Rectal smooth muscle tissue (tissue), 1 donor: ENCODE data around the gene MRPS10.

ENCODE experiments used
- H3K27ac ChIP-seq: one replicate; pipeline ENCODE4 v1.7.0; 2013; ENCODE audit warnings: low read depth, low read length, inconsistent platforms
- H3K27me3 ChIP-seq: one replicate; pipeline ENCODE4 v1.7.0; 2013; ENCODE audit warnings: low read length; ENCODE audit not compliant: control insufficient read depth, insufficient read depth
- H3K36me3 ChIP-seq: one replicate; pipeline ENCODE4 v1.7.0; 2013; ENCODE audit warnings: low read length; ENCODE audit not compliant: control insufficient read depth, insufficient read depth
- H3K4me1 ChIP-seq: one replicate; pipeline ENCODE4 v1.7.0; 2013; ENCODE audit warnings: low read length; ENCODE audit not compliant: control insufficient read depth, insufficient read depth
- H3K4me3 ChIP-seq: one replicate; pipeline ENCODE4 v1.7.0; 2013; ENCODE audit warnings: low read length
- H3K9ac ChIP-seq: one replicate; pipeline ENCODE4 v1.7.0; 2013; ENCODE audit warnings: low read length

MRPS10 gene

DNA sequence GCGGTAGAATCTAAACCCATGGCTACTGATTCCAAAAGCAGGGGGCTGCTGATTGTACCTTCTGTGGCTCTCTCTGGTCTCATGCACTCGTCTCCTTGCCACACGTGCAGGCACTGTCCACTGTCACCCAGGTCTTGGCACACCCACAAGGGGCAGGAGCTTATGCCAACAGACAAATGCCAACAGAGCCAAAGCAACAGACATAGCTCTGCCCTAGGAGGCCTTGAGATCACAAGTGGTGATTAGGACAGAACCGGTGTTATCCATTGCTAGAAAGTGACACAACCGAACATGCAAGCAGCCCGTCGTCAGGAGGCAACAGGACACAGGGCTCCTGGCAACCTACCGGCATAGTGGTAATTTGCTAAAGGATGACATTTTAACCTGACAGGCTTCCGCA, 36.8 kb upstream of the MRPS10 start:
- no peak overlapping the region for H3K9ac ChIP-seq
- H3K36me3 ChIP-seq = peaks cover 7% of the 10 kb centered on the region
- peaks cover 9% of the 10 kb centered on the region for H3K4me1 ChIP-seq
- H3K27ac ChIP-seq = no peak overlapping the region
- H3K4me3 ChIP-seq = no peak overlapping the region
- H3K27me3 ChIP-seq = no peaks in the 10 kb centered on the region

DNA sequence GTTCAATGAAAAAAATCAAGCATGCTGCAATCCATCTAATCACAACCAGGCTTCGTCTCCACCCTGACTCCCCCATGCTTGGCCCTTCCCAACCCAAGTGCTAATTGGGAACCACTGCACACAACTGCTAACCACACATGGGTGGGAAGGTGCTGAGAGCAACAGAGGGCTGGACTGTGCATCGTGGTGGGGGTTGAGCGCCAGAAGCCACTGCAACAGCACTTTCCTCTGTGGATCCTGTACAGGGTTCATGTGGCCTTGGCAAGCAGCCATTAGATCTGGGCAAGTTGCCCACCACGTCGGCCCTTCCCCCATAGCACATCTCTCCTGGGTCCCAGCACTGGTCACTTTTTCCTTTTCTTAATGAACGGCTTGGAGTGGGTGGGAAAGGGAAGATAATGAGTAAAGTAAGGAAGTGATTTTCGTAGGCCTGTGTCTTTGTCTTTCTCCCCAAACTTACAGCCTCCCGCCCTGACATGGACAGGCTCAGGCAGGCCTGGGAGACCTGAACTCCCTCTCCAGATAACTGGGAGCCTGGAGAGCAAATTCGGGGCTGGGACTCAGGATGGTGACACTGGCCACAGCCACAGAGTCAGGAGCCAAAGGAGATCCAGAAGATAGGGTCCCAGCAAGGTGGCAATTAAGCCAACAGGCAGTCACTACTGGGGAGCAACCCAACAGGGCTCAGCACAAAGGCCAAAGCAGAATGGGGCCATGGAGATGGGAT, 34.4 kb upstream of the MRPS10 start:
- Histone ChIP-seq H3K27me3 (no peaks in the 10 kb centered on the region), H3K4me3 (peak overlapping the region; percentile 41), H3K9ac (no peak overlapping the region), H3K36me3 (peaks cover 7% of the 10 kb centered on the region), H3K4me1 (peaks cover 9% of the 10 kb centered on the region), H3K27ac (no peak overlapping the region)

DNA sequence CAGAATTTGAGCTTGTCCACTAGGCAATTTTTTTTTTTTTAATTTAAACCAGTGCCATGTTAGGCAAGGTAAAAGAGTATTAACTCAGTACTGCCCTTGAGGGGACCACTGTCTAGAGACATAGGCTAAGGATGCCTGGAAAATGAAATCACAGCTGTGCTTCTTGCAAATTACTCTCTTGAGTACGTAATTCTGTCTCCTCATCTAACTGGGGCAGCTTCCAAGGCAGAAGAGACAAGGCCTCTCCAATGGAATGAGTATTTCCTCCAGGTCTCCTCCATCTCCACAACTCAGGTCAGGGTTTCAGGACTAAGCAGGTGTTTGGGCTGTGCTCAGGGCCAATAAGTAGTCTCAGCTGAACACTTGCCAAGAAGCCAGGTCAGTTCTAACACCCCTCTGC, 33.8 kb upstream of the MRPS10 start:
- no peaks in the 10 kb centered on the region for H3K27me3 ChIP-seq
- no peak overlapping the region for H3K27ac ChIP-seq
- no peak overlapping the region for H3K4me3 ChIP-seq
- H3K4me1 ChIP-seq = peaks cover 9% of the 10 kb centered on the region
- H3K36me3 ChIP-seq = peaks cover 7% of the 10 kb centered on the region
- no peak overlapping the region for H3K9ac ChIP-seq

DNA sequence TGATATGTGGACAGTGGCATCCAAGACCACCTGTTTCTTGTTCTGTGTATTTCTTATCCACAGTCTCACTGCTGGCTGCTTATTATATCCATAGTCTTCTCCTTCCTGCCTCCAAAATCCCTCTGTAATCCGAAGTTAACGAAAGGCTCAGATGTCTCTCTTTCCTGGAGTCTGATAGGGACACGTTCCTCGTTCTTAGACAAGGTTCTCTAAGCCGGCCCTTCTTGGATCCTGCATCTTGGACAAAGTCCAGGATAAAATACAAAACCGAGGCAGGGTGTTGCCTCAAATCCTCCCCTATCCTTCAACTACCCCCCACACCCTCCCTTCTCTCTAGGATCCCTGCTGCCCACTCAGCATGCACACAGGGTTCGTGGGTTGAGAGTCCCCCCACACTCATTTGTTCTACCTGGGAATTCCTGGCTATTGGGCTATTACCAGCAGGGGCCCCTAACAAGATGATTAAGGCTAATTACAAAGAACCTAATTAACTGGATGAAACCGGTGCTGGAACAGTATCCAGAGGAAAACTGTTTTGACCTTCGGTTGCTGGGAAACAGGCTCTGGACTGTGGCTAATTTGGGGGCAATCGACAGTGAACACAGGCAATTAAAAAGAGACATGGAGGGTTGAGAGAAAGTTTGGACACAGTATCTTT, 32.7 kb upstream of the MRPS10 start:
- H3K27ac ChIP-seq = no peak overlapping the region
- no peak overlapping the region for H3K9ac ChIP-seq
- H3K4me1 ChIP-seq = peaks cover 9% of the 10 kb centered on the region
- no peak overlapping the region for H3K4me3 ChIP-seq
- H3K27me3 ChIP-seq = no peaks in the 10 kb centered on the region
- peaks cover 7% of the 10 kb centered on the region for H3K36me3 ChIP-seq

- H3K4me1 ChIP-seq = peaks cover 9% of the 10 kb centered on the region
- no peak overlapping the region for H3K4me3 ChIP-seq
- no peak overlapping the region for H3K27ac ChIP-seq
- peaks cover 4% of the 10 kb centered on the region for H3K36me3 ChIP-seq
- H3K27me3 ChIP-seq = no peaks in the 10 kb centered on the region
- H3K9ac ChIP-seq = no peak overlapping the region
Measured at GRCh38 chr6:42249279-42249678, 31.6 kb upstream of the MRPS10 start.

- no peak overlapping the region for H3K27ac ChIP-seq
- H3K9ac ChIP-seq = no peak overlapping the region
- H3K4me3 ChIP-seq = no peak overlapping the region
- no peaks in the 10 kb centered on the region for H3K27me3 ChIP-seq
- no peaks in the 10 kb centered on the region for H3K4me1 ChIP-seq
- peaks cover 13% of the 10 kb centered on the region for H3K36me3 ChIP-seq
Measured at GRCh38 chr6:42243046-42243445, 25.4 kb upstream of the MRPS10 start.

- Histone ChIP-seq H3K27me3 (no peaks in the 10 kb centered on the region), H3K9ac (no peak overlapping the region), H3K27ac (no peak overlapping the region), H3K36me3 (peaks cover 13% of the 10 kb centered on the region), H3K4me1 (no peaks in the 10 kb centered on the region), H3K4me3 (no peak overlapping the region)
Measured at GRCh38 chr6:42241915-42242314, 24.3 kb upstream of the MRPS10 start.

DNA sequence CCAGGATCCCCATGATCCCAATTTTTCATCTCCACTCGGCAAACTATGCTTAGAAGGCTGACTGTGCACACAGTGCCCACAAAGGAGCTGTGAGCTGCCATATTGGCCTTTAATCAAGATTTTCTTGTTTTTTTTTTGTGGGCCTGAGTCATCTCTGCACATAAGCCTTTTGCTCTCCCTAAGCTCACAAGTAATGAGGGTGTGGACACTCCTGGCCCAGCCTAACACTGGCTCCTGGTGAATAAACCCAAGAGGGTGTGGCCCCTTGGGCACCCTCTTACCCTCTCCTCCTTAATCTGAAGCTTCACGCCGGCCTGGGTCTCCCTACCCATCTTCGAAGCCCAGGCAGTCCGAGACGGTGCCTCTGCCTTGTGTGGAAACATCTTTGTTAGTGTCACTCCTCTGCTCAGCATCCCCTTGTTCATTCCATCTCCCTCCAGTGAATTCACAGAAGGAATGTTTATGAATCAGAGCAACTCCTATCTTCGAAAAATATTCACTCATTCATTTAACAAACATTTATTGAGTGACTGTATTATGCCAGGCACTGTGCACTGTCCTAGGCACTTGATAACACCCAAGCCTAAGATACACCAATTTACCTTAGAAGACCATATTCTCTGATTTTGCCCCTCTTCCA, 22.2 kb upstream of the MRPS10 start:
- Histone ChIP-seq H3K9ac (no peak overlapping the region), H3K36me3 (peaks cover 12% of the 10 kb centered on the region), H3K4me1 (no peaks in the 10 kb centered on the region), H3K27me3 (no peaks in the 10 kb centered on the region), H3K27ac (no peak overlapping the region), H3K4me3 (no peak overlapping the region)

DNA sequence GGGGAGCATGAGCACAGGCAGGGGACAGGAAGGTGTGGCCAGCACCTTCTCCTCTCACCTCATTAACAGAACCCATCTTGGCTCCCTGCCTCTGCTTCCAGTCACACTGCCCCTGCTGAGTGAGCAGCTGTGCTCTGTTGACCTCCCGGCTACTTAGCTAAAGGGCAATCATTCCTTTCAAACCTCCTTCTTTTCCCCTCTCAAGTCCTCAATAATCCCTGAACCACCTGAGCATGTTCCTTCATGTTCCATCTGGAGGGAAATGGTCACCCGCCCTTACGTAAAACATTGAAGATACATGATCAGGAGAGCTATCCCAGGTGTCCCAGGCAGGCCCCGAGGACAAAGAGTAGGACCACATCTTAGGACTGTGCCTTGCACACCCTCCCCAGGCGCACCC, 21.7 kb upstream of the MRPS10 start:
- no peak overlapping the region for H3K4me3 ChIP-seq
- H3K36me3 ChIP-seq = peaks cover 12% of the 10 kb centered on the region
- no peaks in the 10 kb centered on the region for H3K27me3 ChIP-seq
- H3K27ac ChIP-seq = no peak overlapping the region
- no peak overlapping the region for H3K9ac ChIP-seq
- H3K4me1 ChIP-seq = no peaks in the 10 kb centered on the region

- no peaks in the 10 kb centered on the region for H3K4me1 ChIP-seq
- no peaks in the 10 kb centered on the region for H3K27me3 ChIP-seq
- no peak overlapping the region for H3K27ac ChIP-seq
- no peak overlapping the region for H3K4me3 ChIP-seq
- H3K36me3 ChIP-seq = peaks cover 9% of the 10 kb centered on the region
- H3K9ac ChIP-seq = no peak overlapping the region
Measured at GRCh38 chr6:42237857-42238256, 20.2 kb upstream of the MRPS10 start.

- no peaks in the 10 kb centered on the region for H3K27me3 ChIP-seq
- H3K4me1 ChIP-seq = no peaks in the 10 kb centered on the region
- H3K9ac ChIP-seq = no peak overlapping the region
- H3K36me3 ChIP-seq = peaks cover 3% of the 10 kb centered on the region
- H3K27ac ChIP-seq = no peak overlapping the region
- H3K4me3 ChIP-seq = no peak overlapping the region
Measured at GRCh38 chr6:42236682-42237473, 19.2 kb upstream of the MRPS10 start.

- Histone ChIP-seq H3K4me3 (no peak overlapping the region), H3K36me3 (peaks cover 3% of the 10 kb centered on the region), H3K4me1 (no peaks in the 10 kb centered on the region), H3K9ac (no peak overlapping the region), H3K27me3 (no peaks in the 10 kb centered on the region), H3K27ac (no peak overlapping the region)
Measured at GRCh38 chr6:42236030-42236429, 18.4 kb upstream of the MRPS10 start.
